ENCODE data around the gene DSCAML1.

DSCAML1 gene

DNA sequence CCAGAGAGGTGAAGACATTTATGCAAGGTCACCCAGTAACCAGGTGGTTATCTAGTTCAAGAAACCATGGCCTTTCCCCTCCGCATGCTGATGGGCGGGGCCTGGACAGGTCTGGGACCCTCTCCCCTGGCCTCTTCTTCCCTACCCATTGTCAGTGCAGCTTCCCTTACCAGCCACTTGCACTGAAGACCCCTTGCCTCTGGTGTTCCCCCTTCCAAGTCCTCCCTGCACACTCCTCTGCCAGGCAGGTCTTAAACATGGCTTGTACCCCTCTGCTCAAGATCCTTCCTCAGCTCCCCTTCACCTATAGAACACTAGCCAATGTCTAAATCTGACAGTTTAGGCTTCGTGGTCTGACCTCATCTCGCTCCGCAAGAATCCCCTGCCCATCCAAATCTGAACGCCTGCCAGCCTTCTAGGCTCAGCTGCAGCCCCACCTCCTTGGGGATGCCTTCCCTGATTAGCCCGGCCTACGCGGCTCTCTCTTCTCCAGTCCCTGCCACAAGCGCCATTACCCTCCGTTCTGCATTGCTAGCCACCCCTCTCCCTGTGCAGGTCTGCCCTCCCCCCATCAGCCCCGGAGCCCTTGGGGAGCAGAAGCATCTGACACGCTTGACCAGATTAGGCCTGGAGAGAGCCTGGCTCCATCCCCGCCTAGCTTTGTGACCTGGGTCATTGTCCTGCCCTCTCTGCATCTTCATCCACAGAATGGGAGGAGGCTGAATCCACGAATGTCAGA is 213.8 kb downstream of the DSCAML1 start:
- DNase-seq (ENCODE audit: low spot score): peak; percentile 50

DNA sequence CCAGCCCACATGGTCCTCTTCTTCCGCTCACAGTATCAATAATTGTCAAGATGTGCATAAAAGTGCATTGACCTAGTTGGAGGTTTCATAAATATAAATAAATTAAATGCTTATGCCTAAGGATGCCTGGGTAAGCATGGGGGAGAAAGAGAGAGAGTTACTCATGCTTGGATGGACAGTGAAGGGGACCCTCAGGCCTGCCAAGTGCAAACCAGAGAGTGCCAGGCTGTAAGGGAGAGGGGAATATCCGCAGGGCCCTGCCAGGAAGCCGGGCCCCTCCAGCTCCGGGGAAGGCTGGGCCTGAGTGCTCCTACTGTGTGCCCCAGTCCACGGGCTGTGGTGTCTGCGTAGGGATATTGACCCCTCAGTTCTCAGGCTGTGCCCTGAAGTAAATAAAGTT is 214.6 kb downstream of the DSCAML1 start:
- no peak for DNase-seq (ENCODE audit: low spot score)

DNA sequence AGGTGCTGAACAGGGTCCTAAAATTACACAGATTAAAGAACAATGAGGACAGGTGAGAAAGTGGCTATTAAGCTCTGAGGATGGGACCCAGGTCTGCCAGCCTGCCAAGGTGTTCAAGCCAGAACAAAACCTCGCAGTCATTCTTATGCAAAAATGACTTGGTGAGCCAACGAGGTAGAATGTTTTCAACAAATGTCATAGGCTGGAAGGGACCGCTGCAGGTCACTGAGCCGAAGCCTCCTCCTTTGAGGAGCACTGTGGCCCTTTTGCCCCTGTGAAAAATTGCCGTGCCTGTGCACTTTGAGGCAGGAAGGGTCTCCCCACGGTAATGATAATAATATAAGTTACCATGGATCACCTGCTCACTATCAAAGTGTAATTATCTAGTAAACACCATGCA is 216.2 kb downstream of the DSCAML1 start:
- no peak for DNase-seq (ENCODE audit: low spot score)

DNA sequence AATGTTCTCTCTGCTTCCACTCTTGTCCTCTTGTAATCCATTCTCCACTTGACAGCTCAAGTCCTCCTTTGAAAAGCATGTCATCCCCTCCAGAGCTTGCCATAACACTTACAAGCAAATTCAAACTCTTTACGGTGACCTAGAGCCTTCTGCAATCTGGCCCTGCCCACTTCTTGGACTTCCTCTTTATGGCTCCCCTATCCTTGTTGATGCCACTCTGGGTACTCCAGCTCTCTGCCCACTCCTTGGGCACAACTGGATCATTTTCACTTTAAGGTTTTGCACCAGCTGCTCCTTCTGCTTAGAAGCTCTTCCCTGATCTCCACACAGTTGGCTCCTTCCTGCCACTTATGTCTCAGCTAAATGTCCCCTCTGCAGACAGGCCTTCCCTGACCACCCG is 217.9 kb downstream of the DSCAML1 start:
- DNase-seq (ENCODE audit: low spot score): no peak

DNA sequence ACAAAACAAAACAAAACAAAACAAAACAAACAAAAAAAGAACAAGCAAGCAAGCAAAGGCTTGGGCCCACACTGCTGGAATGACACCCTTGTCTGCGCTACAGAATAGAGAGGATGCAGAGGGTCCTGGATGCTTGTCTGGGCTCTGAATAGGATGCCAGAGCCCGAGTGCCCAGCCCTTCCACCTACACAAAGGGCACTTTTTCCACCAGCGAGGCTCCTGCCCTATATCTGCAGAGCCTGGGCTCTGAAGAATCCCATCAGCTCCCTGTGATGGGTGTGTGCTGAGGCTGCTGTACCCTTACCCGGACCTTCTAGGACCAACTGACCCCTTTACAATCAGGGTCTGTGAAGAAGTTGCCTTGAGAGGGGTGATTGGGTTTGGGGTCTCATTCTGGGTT is 221.2 kb downstream of the DSCAML1 start:
- DNase-seq (ENCODE audit: low spot score): no peak

DNA sequence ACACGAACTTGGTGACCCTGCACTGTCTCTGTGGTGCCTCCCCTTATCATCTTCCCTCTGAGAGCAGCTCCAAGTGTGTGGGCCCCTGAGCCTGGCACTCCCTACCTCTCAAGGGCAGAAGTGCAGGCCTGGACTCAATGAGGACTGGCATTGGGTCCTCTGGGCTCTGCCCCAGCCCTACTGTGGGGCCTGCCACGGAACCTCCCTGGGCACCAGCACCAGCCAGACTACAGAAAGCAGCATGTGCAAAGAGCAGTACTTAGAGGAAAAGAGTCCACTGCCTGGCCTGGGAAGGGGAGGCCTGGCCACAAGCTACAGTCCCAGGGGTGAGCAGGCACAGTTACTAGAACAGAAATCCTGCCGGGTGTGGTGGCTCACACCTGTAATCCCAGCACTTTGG is 222.5 kb downstream of the DSCAML1 start:
- DNase-seq (ENCODE audit: low spot score): no peak

DNA sequence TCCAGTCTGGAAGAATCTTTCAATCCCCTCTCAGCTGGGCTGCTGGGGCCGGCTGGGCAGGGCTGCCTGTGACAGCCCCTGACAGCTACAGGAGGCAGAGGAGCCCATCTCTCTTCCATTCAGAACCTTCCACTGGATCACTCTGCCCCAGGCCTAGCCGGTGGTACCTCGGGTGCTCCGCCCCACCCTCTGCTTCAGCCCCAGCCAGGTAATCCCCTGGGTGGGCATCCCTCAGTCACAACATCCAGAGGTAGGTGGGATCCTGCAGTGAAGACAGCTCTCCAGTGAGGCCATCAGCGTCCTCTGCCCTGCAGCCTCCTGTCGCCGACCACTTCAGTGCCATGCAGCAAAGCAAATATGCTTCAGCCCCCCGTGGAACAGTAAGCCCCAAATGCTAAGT is 223.7 kb downstream of the DSCAML1 start:
- DNase-seq (ENCODE audit: low spot score): no peak

DNA sequence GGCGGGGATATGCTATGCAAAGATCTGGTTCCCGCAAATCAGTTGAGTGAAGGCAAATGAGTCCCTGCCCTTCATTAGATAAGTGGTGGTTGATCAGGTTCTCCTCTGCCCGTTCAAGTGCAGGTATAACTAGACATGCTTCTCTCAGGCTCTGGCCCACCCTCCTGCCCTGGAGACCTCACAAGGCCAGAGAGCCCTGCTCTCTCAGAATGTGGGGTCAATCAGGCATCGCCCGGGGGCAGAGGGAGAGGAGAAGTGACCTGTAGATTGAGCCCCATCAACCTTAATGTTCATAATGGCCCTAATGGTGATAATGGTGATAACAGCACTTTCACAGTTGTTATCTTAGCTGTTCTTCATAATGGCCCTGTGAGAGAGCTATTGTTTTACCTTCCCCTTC is 224.3 kb downstream of the DSCAML1 start:
- DNase-seq (ENCODE audit: low spot score): no peak

DNA sequence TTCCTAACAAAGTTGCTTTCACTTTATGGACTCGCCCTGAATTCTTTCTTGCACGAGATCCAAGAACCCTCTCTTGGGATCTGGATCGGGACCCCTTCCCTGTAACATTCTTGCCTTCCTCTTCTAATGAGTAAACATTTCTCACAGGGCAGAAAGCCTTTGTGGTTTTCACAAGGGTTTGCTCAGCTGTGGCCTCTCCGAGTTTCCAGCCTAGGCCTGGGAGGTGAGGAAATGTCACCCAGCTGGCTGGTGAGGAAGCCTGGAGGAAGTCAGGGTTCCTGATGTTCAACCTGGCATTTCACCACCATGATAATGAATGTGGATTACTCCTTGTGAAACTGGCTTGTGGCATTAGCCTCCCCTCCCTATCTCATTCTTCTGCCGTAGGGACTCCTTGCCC is 224.9 kb downstream of the DSCAML1 start:
- no peak for DNase-seq (ENCODE audit: low spot score)

DNA sequence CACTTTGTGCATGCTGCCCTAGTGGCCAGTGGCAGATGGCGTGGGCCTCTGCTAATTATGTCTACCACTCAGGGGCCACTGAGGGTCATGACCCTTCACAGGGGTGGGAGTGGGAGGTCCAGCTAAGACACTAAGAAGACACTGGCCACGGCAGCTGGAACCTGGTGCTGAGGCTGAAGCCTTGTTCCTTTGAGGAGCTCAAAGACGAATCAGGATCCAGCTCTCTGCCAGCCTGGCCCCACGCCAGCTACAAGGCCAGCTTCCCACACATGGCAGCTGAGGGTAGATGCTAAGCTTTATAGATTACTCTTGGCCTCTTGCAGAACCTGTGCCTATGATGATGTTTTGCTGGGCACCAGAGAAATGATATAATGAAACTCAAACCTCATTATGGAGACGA is 226.3 kb downstream of the DSCAML1 start:
- peak; percentile 64 for DNase-seq (ENCODE audit: low spot score)

DNA sequence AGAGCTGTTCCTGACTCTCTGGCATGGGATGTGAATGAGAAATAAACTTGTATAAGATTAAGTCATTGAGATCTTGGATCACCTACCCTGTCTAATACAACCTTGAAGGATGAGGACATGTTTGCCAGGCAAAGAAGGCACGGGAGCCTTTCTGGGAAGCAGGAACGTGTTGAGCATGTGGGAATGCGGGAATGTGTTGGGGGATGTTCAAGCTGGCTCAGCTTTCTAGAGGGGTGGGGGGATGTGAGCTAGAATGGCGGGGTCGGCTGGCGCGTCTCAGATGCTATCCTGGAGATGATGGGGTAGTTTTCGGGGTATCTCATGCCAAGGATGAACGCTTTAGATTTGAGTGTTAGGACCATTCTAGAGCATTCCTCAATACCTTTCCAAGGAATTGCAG is 227.1 kb downstream of the DSCAML1 start:
- no peak for DNase-seq (ENCODE audit: low spot score)

DNA sequence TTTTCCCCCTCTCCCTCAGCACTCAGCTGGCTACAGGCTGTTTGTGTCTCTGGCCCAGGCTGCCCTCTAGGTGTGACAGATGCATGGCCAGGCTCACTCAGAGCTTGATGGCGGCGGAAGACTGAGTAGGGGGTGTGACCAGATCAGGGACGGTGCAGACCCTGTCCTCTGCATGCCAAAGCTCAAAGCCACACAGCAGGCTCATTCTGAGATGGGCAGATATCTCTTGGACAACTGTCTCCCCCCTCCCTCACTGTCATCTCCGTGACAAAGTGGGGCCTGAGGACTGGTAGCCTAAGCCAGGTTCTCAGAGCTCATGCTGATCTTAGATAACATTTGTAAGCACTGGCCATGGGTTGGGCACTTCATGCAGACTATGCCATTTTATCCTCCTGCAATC is 231.3 kb downstream of the DSCAML1 start:
- DNase-seq (ENCODE audit: low spot score): no peak

DNA sequence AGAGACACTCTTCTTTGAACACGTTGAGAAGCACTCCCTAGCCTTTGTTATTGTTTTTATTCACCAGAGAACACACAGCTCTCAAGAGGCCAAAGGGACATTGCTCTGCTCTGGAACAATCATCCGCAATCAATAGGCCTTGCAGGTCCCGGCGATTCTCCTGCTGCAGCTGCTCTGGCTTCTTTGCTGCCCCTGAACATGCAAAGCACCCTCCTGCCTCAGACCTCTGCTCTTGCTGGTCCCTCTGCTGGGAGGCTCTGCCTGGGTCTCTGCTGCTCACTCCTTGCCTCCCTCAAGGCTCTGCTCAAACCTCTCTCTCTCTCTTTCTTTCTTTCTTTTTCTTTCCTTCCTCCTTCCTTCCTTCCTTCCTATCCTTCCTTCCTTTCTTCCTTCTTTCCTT is 232.7 kb downstream of the DSCAML1 start:
- no peak for DNase-seq (ENCODE audit: low spot score)

DNA sequence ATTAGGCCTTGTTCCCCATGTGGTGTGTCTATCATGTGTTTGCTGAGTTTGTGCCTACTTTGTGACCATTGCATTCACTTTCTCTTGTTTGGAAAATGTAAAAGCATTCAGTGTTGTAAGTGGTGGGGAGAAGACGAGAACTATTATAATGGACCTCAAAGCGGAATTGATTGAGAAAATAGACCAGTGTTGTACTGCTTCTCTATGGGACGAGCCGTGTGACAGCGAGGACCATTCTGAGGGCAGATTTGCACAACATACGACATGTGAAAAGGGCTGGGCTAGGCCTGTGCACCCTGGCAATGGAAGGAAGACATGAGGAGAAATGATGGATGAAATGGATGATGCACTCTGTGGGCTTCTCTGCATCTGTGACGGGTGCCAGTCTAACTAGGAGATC is 233.5 kb downstream of the DSCAML1 start:
- DNase-seq (ENCODE audit: low spot score): no peak

DNA sequence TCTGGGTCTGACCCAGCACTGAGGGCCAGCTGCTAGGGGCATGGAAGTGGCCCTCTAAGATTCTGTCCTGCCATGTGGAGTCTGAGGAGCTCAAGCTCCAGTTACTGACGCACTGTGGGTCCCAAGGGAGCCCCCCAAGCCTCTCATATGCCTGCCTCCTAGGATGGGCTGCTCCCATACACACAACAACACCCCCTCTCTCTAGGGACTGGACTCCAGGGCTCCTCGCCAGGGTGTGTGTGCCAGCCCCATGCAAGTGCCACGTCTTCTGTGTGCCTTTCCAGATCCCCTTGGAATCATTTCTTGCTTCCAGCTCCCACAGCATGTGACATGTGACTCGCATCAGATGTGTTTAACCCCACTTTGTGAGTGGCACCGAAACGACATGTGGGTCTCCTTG is 234.9 kb downstream of the DSCAML1 start:
- DNase-seq (ENCODE audit: low spot score): peak; percentile 67

DNA sequence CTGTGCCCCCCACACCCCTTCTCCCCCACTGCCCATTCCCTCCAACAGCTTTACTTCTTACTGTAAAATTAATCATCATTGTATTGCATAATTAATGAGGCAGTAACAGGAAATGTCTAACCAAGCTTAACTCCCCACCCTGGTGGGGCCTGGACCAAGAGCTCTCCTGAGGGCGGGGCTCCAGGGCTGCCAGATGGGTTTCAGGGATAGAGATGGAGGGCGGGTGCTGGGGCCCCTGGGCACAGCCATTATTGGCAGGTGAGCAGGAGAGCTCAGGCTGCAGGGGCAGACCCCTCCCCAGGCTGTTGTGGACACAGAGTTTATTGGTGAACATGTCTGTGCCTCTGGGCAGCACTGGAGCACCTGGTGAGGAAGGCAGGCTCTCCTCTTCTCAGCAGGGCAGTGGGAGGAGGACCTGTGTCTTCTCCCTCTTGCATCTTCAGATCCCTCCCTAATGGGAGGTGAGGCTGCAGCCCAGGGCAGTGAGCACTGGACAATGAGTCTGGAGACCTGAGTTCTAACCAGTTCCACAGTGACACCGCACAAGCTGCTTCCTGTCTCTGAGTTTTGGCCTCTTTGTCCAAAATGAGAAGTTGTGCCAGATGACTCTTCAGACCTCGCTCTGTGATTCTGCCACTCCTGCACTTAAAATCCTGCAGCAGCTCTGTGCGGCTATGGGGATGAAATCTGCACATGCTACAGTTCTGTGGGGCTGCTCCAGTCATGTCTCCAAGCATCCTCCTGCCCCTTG is 236.1 kb downstream of the DSCAML1 start:
- DNase-seq (ENCODE audit: low spot score): peak; percentile 67

DNA sequence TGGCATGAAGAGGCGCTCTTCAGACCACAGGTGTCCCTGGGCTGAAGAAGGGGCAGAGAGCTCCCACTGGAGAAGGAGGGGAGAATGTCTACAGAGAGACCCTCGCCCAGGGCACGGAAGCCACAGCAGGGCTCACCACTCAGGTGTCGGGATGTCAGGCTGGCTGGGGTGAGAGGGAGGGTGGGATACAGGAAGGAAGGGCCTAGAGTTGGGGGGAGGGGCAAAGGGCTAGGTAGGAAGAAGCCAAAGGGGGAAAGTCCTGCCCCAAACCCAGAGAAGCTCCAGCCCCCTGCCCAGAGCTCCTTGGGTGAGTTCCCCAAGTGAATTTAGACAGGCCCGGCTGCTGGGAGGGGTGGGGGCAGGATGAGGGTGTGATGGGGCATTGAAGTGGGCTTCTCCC is 237.3 kb downstream of the DSCAML1 start:
- DNase-seq (ENCODE audit: low spot score): no peak

DNA sequence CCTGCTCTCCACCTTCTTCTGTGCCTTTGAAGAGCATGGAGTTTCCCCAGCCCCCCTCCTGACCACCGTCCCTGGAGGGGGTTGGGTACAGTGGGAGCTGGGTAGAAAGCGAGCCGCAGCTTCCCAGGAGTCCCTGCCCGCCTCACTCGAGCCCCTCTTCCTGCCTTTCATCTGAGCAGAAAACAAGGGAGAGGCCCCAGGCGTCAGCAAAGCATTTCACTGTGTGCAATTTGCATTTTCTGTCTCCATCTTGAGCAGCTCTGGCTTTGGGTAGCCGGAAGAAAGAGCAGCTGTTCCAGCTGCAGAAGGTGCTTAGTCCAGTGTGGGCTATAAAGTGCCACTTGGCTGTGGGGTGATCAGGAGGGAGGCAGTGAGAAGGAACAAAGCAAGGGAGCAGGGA is 239.7 kb downstream of the DSCAML1 start:
- no peak for DNase-seq (ENCODE audit: low spot score)

DNA sequence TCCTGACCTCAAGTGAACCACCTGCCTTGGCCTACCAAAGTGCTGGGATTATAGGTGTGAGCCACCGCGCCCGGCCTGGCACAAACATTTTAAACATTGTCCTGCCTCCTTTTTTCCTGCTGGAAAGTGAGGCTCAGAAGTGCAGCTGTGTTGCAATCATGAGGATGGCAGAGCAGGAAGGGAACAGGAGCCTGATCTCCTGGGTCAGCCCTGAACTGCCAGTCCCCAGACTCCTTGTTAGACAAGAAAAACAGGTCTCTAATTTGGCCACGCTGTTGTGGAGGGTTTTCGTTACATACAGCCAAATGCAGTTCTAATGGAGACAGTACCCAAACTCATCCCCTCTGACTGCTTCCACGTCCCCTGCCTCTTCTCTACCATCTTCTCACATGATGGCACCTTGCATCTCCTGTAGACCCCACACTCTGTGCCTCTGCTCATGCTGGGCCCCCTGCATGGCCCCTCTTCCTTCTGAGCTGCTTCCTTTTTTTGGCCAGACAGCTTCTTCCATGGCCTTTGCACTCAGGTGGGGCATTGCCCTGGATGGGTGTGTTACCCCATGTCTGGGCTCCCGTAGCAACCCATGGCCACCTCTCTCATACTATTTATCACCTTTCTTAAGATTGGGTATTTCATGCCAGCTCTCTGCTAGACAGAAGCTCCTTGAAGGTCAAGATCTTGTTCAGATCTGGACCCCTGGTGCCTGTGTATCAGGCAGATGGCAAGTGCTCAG is 242.2 kb downstream of the DSCAML1 start:
- no peak for DNase-seq (ENCODE audit: low spot score)

DNA sequence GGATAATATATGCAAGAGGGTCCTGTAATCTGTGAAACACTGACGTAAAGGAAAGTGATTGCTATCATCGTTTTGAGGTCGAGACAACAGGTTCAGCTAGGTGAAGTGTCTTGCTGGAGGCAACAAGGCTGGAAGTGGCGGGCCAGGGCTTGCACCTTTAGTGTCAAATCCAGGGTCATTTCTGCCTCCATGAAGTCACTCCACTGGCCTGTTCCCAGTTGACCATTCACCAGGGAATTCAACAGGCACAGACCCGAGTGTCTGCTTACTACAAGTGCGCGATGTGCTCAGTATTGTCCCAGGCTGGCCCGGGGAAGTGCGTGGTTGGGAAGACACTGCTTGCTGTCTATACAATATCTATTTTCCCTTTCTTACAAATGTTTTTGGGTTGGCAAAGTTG is 244.4 kb downstream of the DSCAML1 start:
- no peak for DNase-seq (ENCODE audit: low spot score)

DNA sequence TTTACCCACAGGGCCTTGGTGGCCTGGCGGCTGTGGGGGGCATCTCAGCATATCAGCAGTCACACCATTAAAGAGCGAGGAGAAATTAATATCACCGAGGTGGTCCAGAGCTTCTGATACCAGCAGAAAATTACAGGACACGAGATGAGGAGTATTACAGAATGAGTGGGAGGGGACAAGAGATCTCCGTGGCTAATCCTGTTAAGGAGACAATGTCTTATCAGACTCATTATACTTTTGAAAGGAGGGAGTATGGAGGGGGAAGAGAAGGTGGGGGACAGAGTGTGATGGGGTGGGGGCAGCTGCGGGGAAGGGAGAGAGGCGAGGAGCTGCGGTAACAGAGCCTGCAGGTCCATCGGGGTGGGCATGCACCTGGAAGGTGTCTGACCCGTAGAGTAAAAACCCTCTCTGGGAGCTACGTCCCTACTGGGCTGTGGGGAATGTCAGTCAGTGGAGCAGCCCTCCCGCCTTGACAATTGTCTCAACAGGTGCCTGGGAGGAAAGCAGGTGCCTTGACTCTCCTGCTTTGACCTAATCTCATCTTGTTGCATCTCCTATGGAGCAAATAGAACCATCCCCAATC is 245.2 kb downstream of the DSCAML1 start:
- no peak for DNase-seq (ENCODE audit: low spot score)

DNA sequence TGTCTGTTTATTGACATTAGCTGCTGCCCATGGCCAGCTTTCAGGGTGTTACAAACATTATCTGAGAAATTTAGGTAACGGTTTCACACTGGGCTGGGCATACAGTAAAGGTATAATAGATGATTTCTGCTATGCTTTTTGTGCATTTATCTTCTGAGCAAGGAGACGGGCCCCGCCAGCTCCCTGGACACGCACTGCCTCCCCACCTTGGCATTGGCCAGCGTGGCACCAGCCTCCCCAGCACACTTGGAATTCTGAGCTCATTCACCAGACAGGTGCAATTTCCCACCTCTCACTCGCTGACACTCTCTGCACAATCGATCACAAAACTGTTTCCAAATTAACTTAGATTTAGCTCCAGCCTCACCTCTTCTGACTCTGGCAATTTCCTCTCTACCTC is 246.6 kb downstream of the DSCAML1 start:
- no peak for DNase-seq (ENCODE audit: low spot score)

DNA sequence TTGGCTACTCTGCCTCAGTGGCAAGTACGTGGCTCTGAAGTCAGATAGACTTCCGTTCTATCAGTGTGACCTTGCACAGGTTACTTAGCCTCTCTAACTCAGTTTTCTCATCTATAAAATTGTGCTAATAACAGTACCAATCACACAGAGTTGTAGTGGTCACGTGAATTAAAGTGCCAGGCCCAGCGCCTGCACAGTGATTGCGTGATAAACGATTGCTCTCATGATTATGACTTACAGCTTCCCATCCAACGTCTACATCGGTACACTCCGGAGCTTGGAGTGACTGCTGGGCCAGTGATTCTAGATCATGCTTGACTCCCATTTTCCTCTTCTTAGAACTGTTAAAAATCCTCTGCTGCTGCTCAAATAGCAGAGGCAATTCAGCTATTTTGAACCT is 247.6 kb downstream of the DSCAML1 start:
- no peak for DNase-seq (ENCODE audit: low spot score)

Measured in D341Med (cell line).